Measurements from ENCODE around the gene HELZ2. TPM values are rescaled to one million over a fixed set of nuclear protein-coding genes. Genes with fewer than 3 reads are reported as not detected.

HELZ2 gene
- total RNA-seq, 2 experiments from 2014 or later: 6.5 to 8.3 TPM

DNA sequence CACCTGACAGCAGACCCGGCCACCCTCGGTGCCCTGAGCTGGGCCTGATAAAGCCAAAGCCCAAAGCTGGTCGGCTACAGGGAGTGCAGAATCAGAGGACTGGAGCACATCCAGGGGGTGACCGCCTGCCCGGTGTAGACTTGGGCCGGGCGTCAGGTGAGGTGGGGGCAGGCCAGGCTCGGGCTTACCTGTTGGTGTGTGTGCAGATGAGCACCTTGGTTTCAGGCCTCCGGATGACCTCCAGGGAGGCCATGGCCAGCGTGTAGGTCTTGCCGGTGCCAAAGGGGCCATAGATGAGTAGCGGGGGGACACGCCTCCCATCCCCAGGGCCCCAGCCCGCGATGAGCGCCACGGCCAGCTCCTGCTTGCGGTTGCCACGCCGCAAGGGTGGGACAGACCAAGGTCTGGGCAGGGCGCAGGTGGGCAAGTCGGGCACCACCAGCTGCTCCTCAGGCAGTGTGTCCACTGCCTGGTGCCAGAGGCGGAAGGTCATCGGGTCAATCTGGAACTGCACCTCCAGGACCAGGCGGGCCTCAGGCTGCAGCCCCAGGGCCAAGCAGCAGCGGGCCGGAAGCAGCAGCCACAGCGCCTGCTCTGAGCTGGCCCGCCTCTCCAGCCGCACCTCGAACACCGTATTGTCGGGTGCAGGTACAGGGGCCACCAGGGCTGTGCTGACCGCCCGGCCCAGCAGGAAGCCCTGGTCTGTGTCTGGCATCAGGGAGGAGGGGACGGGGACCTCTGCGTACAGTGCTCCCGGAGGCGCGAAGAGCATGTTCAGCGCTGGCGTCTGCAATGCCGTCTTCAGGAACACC is 5.7 kb downstream of the HELZ2 start:
- Histone ChIP-seq H3K36me3 (ENCODE audit: insufficient read depth, low read length) (no peaks in the 10 kb centered on the region), H2AFZ (ENCODE audit: low read length) (no peak overlapping the region), H3K9me3 (ENCODE audit: low read length) (no peaks in the 10 kb centered on the region), H3K4me2 (ENCODE audit: low read length) (peak overlapping the region; percentile 18), H3K9me2 (ENCODE audit: insufficient read depth, low read length) (no peaks in the 10 kb centered on the region), H3K4me1 (ENCODE audit: insufficient read depth, low read length, poor library complexity, severe bottlenecking) (peaks cover 12% of the 10 kb centered on the region), H4K20me1 (ENCODE audit: insufficient read depth, low read length) (no peaks in the 10 kb centered on the region), H3K27ac (ENCODE audit: low read depth, low read length, poor library complexity, severe bottlenecking) (no peak overlapping the region), H3K4me3 (ENCODE audit: low read depth, low read length, poor library complexity, severe bottlenecking) (no peak overlapping the region), H3K79me2 (ENCODE audit: insufficient read depth, low read depth, low read length) (no peaks in the 10 kb centered on the region)
- POLR2A ChIA-PET: no interaction called here
- BruUV-seq (replicated peaks): no TSS peak
- TF ChIP-seq, protein P1, sequence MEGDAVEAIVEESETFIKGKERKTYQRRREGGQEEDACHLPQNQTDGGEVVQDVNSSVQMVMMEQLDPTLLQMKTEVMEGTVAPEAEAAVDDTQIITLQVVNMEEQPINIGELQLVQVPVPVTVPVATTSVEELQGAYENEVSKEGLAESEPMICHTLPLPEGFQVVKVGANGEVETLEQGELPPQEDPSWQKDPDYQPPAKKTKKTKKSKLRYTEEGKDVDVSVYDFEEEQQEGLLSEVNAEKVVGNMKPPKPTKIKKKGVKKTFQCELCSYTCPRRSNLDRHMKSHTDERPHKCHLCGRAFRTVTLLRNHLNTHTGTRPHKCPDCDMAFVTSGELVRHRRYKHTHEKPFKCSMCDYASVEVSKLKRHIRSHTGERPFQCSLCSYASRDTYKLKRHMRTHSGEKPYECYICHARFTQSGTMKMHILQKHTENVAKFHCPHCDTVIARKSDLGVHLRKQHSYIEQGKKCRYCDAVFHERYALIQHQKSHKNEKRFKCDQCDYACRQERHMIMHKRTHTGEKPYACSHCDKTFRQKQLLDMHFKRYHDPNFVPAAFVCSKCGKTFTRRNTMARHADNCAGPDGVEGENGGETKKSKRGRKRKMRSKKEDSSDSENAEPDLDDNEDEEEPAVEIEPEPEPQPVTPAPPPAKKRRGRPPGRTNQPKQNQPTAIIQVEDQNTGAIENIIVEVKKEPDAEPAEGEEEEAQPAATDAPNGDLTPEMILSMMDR (conservative IDR thresholded peaks at IDR 0.05; ENCODE audit: low read length): no peak
- TF ChIP-seq EZH2phosphoT487 (IDR thresholded peaks at IDR 0.05; ENCODE audit: borderline replicate concordance, low read depth, low read length): no peak
- intact Hi-C loops (cut with micrococcal nuclease; ENCODE audit: unreplicated experiment): no loop called here
- CTCF ChIA-PET (ENCODE audit: unreplicated experiment): interaction anchor here (0.6 kb wide), 1 partner anchor 26 kb away, joined by 11 read pairs; no protein-coding TSS in a partner anchor
- no peak for DNase-seq (ENCODE audit: low spot score)

DNA sequence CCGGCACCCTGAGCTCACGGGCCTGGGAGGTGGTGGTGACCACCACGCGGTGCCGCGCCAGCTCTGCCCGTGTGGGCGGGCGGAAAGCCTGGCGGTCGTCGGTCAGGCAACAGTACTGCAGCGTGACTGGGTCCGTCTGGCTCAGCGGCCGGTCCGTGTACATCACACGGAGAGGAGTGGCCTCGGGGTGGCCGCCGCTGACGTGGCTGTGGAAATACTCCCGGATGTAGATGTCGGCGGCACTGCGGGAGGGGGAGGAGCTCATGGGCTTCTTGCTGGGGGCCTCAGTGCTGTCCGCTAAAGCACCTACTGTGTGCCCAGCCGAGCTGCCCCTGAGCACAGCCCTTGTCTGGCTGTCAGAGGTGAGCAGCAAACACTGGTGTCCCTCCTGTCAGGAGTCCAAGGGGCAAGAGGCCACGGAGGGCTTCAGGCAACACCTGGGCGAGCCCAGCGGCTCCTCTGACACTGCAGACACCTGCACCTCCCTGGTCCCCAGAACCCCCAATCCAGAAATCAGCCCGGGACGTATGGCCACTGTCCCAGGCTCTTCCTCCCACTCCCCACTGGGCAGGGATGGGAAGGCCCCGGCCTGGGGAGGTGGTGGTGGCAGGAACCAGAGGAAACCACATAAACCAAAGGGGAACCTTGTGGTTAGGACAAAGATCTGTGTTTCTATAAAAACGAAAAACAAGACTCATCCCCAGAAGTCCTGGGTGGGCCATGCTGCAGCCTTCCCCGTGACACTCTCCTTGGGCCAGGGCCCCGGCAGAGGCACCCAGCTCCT is 6.5 kb downstream of the HELZ2 start:
- peak; percentile 30 for DNase-seq (ENCODE audit: low spot score)
- Histone ChIP-seq H3K9me3 (ENCODE audit: low read length) (no peaks in the 10 kb centered on the region), H2AFZ (ENCODE audit: low read length) (no peak overlapping the region), H3K9me2 (ENCODE audit: insufficient read depth, low read length) (no peaks in the 10 kb centered on the region), H3K27ac (ENCODE audit: low read depth, low read length, poor library complexity, severe bottlenecking) (no peak overlapping the region), H3K4me2 (ENCODE audit: low read length) (peak overlapping the region; percentile 18), H3K36me3 (ENCODE audit: insufficient read depth, low read length) (no peaks in the 10 kb centered on the region), H4K20me1 (ENCODE audit: insufficient read depth, low read length) (no peaks in the 10 kb centered on the region), H3K4me3 (ENCODE audit: low read depth, low read length, poor library complexity, severe bottlenecking) (no peak overlapping the region), H3K79me2 (ENCODE audit: insufficient read depth, low read depth, low read length) (no peaks in the 10 kb centered on the region), H3K4me1 (ENCODE audit: insufficient read depth, low read length, poor library complexity, severe bottlenecking) (peaks cover 12% of the 10 kb centered on the region)
- POLR2A ChIA-PET: no interaction called here
- intact Hi-C loops (cut with micrococcal nuclease; ENCODE audit: unreplicated experiment): no loop called here
- CTCF ChIA-PET (ENCODE audit: unreplicated experiment): interaction anchor here (0.6 kb wide), 1 partner anchor 30 kb away, joined by 3 read pairs; the partner anchor contains the start of gene PTK6
- TF ChIP-seq EZH2phosphoT487 (IDR thresholded peaks at IDR 0.05; ENCODE audit: borderline replicate concordance, low read depth, low read length): no peak
- TF ChIP-seq, protein P1 (conservative IDR thresholded peaks at IDR 0.05; ENCODE audit: low read length): no peak
- no TSS peak for BruUV-seq (replicated peaks)

GRCh38 chr20:63567136-63567385 is 7.0 kb downstream of the HELZ2 start:
- no peak overlapping the region for H2AFZ ChIP-seq (ENCODE audit: low read length)
- peak; percentile 61 for DNase-seq (ENCODE audit: low spot score)
- H3K9me2 ChIP-seq (ENCODE audit: insufficient read depth, low read length): no peaks in the 10 kb centered on the region
- H3K79me2 ChIP-seq (ENCODE audit: insufficient read depth, low read depth, low read length): no peaks in the 10 kb centered on the region
- no peak overlapping the region for H3K27ac ChIP-seq (ENCODE audit: low read depth, low read length, poor library complexity, severe bottlenecking)
- no peaks in the 10 kb centered on the region for H3K36me3 ChIP-seq (ENCODE audit: insufficient read depth, low read length)
- TF ChIP-seq EZH2phosphoT487 (IDR thresholded peaks at IDR 0.05; ENCODE audit: borderline replicate concordance, low read depth, low read length): no peak
- TF ChIP-seq, protein P1 (conservative IDR thresholded peaks at IDR 0.05; ENCODE audit: low read length): peak; percentile 10; the same call in 1 of the 2 replicates
- no TSS peak for BruUV-seq (replicated peaks)
- intact Hi-C loops (cut with micrococcal nuclease; ENCODE audit: unreplicated experiment): no loop called here
- peaks cover 12% of the 10 kb centered on the region for H3K4me1 ChIP-seq (ENCODE audit: insufficient read depth, low read length, poor library complexity, severe bottlenecking)
- no peak overlapping the region for H3K4me2 ChIP-seq (ENCODE audit: low read length)
- CTCF ChIA-PET (ENCODE audit: unreplicated experiment): interaction anchor here (0.6 kb wide), 1 partner anchor 30 kb away, joined by 3 read pairs; the partner anchor contains the start of gene PTK6
- H3K4me3 ChIP-seq (ENCODE audit: low read depth, low read length, poor library complexity, severe bottlenecking): no peak overlapping the region
- no peaks in the 10 kb centered on the region for H3K9me3 ChIP-seq (ENCODE audit: low read length)
- POLR2A ChIA-PET: no interaction called here
- no peaks in the 10 kb centered on the region for H4K20me1 ChIP-seq (ENCODE audit: insufficient read depth, low read length)
